ENCODE measurements around the gene CYTL1. TPM values are rescaled to one million over a fixed set of nuclear protein-coding genes. Genes with fewer than 3 reads are reported as not detected.
A peak's percentile ranks its signal among the peaks of the same experiment; 100 is the strongest.

CYTL1 gene
- total RNA-seq, 1 donor from 2014 or later, result 2.0 TPM

- intact Hi-C loops (cut with DNase I), result no loop called here
- TF ChIP-seq POLR2A (IDR thresholded peaks at IDR 0.05), result no peak
- TF ChIP-seq POLR2AphosphoS5 (IDR thresholded peaks at IDR 0.05; ENCODE audit: insufficient read depth in 1 of 2, low read depth in 1 of 2), result no peak
- TF ChIP-seq CTCF (IDR thresholded peaks at IDR 0.05), result no peak
- Histone ChIP-seq H3K27ac (no peak overlapping the region), H3K9me3 (no peaks in the 10 kb centered on the region), H3K4me1 (no peaks in the 10 kb centered on the region), H3K27me3 (no peaks in the 10 kb centered on the region), H3K36me3 (no peaks in the 10 kb centered on the region), H3K4me3 (no peak overlapping the region)
- peak in 1 of 2 donors; percentile 72 for DNase-seq (ENCODE audit: extremely low spot score in 2 of 2)
These were observed 20.5 kb upstream of the CYTL1 start for GRCh38 chr4:5039800-5040199.

GRCh38 chr4:5037553-5038551 lies 18.6 kb upstream of the CYTL1 start:
- intact Hi-C loops (cut with DNase I), result no loop called here
- no peaks in the 10 kb centered on the region for H3K4me1 ChIP-seq
- H3K9me3 ChIP-seq, result no peaks in the 10 kb centered on the region
- H3K27me3 ChIP-seq, result no peaks in the 10 kb centered on the region
- no peak overlapping the region for H3K27ac ChIP-seq
- no peak overlapping the region for H3K4me3 ChIP-seq
- no peak for DNase-seq (ENCODE audit: extremely low spot score in 2 of 2)
- no peak for TF ChIP-seq CTCF (IDR thresholded peaks at IDR 0.05)
- peak; percentile 30 to 49 for TF ChIP-seq POLR2AphosphoS5 (IDR thresholded peaks at IDR 0.05; ENCODE audit: insufficient read depth in 1 of 2, low read depth in 1 of 2)
- H3K36me3 ChIP-seq, result no peaks in the 10 kb centered on the region

- TF ChIP-seq POLR2AphosphoS5 (IDR thresholded peaks at IDR 0.05; ENCODE audit: insufficient read depth in 1 of 2, low read depth in 1 of 2) (no peak), CTCF (IDR thresholded peaks at IDR 0.05) (no peak), POLR2A (IDR thresholded peaks at IDR 0.05) (no peak)
- no peak overlapping the region for H3K27ac ChIP-seq
- H3K4me3 ChIP-seq, result no peak overlapping the region
- no peaks in the 10 kb centered on the region for H3K27me3 ChIP-seq
- no peak for DNase-seq (ENCODE audit: extremely low spot score in 2 of 2)
- no peaks in the 10 kb centered on the region for H3K9me3 ChIP-seq
- no peaks in the 10 kb centered on the region for H3K4me1 ChIP-seq
- no peaks in the 10 kb centered on the region for H3K36me3 ChIP-seq
- intact Hi-C loops (cut with DNase I), result no loop called here
These were observed 17.0 kb upstream of the CYTL1 start for GRCh38 chr4:5036239-5036638.

GRCh38 chr4:5034206-5034605 lies 14.9 kb upstream of the CYTL1 start:
- Histone ChIP-seq H3K4me1 (no peaks in the 10 kb centered on the region), H3K4me3 (no peak overlapping the region), H3K9me3 (no peaks in the 10 kb centered on the region), H3K36me3 (no peaks in the 10 kb centered on the region), H3K27ac (no peak overlapping the region), H3K27me3 (no peaks in the 10 kb centered on the region)
- DNase-seq (ENCODE audit: extremely low spot score in 2 of 2), result no peak
- intact Hi-C loops (cut with DNase I), result no loop called here
- TF ChIP-seq POLR2AphosphoS5 (IDR thresholded peaks at IDR 0.05; ENCODE audit: insufficient read depth in 1 of 2, low read depth in 1 of 2) (no peak), CTCF (IDR thresholded peaks at IDR 0.05) (no peak), POLR2A (IDR thresholded peaks at IDR 0.05) (no peak)

- no peaks in the 10 kb centered on the region for H3K36me3 ChIP-seq
- no peaks in the 10 kb centered on the region for H3K4me1 ChIP-seq
- DNase-seq (ENCODE audit: extremely low spot score in 2 of 2), result no peak
- H3K27me3 ChIP-seq, result no peaks in the 10 kb centered on the region
- no peaks in the 10 kb centered on the region for H3K9me3 ChIP-seq
- H3K27ac ChIP-seq, result no peak overlapping the region
- intact Hi-C loops (cut with DNase I), result no loop called here
- no peak overlapping the region for H3K4me3 ChIP-seq
- no peak for TF ChIP-seq POLR2A (IDR thresholded peaks at IDR 0.05)
- TF ChIP-seq POLR2AphosphoS5 (IDR thresholded peaks at IDR 0.05; ENCODE audit: insufficient read depth in 1 of 2, low read depth in 1 of 2), result peak in 1 of 2 donors; percentile 24
These were observed 14.1 kb upstream of the CYTL1 start for GRCh38 chr4:5033281-5033841.

All from vagina (tissue), 2 donors.